ENCODE data around the gene IGBP1.

- no peak for TF ChIP-seq CTCF (IDR thresholded peaks at IDR 0.05)
- TF ChIP-seq POLR2A (IDR thresholded peaks at IDR 0.05) = no peak
Measured at GRCh38 chrX:70089604-70090297, 43.5 kb upstream of the IGBP1 start.
